ENCODE measurements around the gene CDPF1. TPM values are rescaled to one million over a fixed set of nuclear protein-coding genes. Genes with fewer than 3 reads are reported as not detected.
A peak's percentile ranks its signal among the peaks of the same experiment; 100 is the strongest.
"Not testable (repeated sequence)": the region's sequence is repeated elsewhere in the genome, so short reads cannot be mapped to it uniquely, and the experiment has no call there.

The CDPF1 gene
- polyA plus RNA-seq, 3 donors, result 8.3 to 8.4 (median 8.3) TPM

- Histone ChIP-seq H3K36me3 (replicated peaks in 1 of 2; ENCODE audit: control insufficient read depth in 1 of 2, insufficient read depth in 2 of 2, low read length in 2 of 2) (peaks cover 17 to 29% of the 10 kb centered on the region in 2 donors), H3K27me3 (ENCODE audit: control insufficient read depth in 2 of 2, insufficient read depth in 2 of 2, low read length in 2 of 2) (no peaks in the 10 kb centered on the region), H3K4me2 (replicated peaks; ENCODE audit: extremely low read depth, low read length, poor library complexity, severe bottlenecking) (no peak overlapping the region), H3K4me1 (ENCODE audit: control insufficient read depth in 1 of 2, insufficient read depth in 2 of 2, low read length in 2 of 2) (peaks cover 10 to 23% of the 10 kb centered on the region in 2 donors), H2AFZ (ENCODE audit: insufficient read depth, low read depth, low read length, poor library complexity, severe bottlenecking) (no peak overlapping the region), H3K79me2 (ENCODE audit: insufficient read depth, low read length) (peaks cover 12% of the 10 kb centered on the region), H4K20me1 (ENCODE audit: insufficient read depth, low read length) (no peaks in the 10 kb centered on the region), H3K9ac (ENCODE audit: insufficient read depth, low read length, poor library complexity, severe bottlenecking) (no peak overlapping the region), H3K4me3 (replicated peaks in 1 of 3; ENCODE audit: low read depth in 2 of 3, low read length in 3 of 3) (no peak overlapping the region), H3K9me3 (replicated peaks in 1 of 2; ENCODE audit: control insufficient read depth in 1 of 2, insufficient read depth in 1 of 2, low read length in 2 of 2) (no peaks in the 10 kb centered on the region), H3K27ac (ENCODE audit: low read depth in 1 of 2, low read length in 2 of 2) (no peak overlapping the region)
- Mint-ChIP-seq H3K27me3 (ENCODE audit: low read depth in 3 of 3) (peaks cover 0 to 8% (median 8%) of the 10 kb centered on the region in 3 donors), H3K9me3 (peaks cover 5 to 11% (median 6%) of the 10 kb centered on the region in 7 donors), H3K27ac (no peak overlapping the region), H3K4me3 (peak overlapping the region in 1 of 2 donors; percentile 7), H3K4me1 (peaks cover 18% of the 10 kb centered on the region), H3K36me3 (peaks cover 32 to 44% of the 10 kb centered on the region in 2 donors)
- no peak for TF ChIP-seq CTCF (IDR thresholded peaks at IDR 0.05)
- no peak for DNase-seq
- 95% methylated on average over 11 of the region's 11 CpGs for WGBS (ENCODE audit: insufficient coverage)
- intact Hi-C loops (cut with micrococcal nuclease), result no loop called here
These were observed 19.5 kb upstream of the CDPF1 start for GRCh38 chr22:46269564-46269963.

- TF ChIP-seq CTCF (IDR thresholded peaks at IDR 0.05), result no peak
- Mint-ChIP-seq H3K27ac (peak within 1 kb of the TSS in 4 of 7 donors; percentile 41 to 76 (median 72)), H3K36me3 (peaks cover 28 to 32% of the 10 kb centered on the region in 2 donors), H3K4me3 (peak within 1 kb of the TSS; percentile 92 to 93), H3K4me1 (peaks cover 22% of the 10 kb centered on the region), H3K9me3 (peaks cover 10 to 24% (median 15%) of the 10 kb centered on the region in 7 donors), H3K27me3 (ENCODE audit: low read depth in 3 of 3) (peaks cover 14 to 21% (median 17%) of the 10 kb centered on the region in 3 donors)
- H2AFZ ChIP-seq (ENCODE audit: insufficient read depth, low read depth, low read length, poor library complexity, severe bottlenecking), result peak within 1 kb of the TSS; percentile 96
- no peaks in the 10 kb centered on the region for H4K20me1 ChIP-seq (ENCODE audit: insufficient read depth, low read length)
- WGBS (ENCODE audit: insufficient coverage), result under 1% methylated on average over 74 of the region's 74 CpGs
- intact Hi-C loops (cut with micrococcal nuclease), result no loop called here
- peaks cover 0 to 8% of the 10 kb centered on the region in 2 donors for H3K27me3 ChIP-seq (ENCODE audit: control insufficient read depth in 2 of 2, insufficient read depth in 2 of 2, low read length in 2 of 2)
- peaks cover 12% of the 10 kb centered on the region for H3K79me2 ChIP-seq (ENCODE audit: insufficient read depth, low read length)
- peak within 1 kb of the TSS in 1 of 2 donors; percentile 73 for H3K27ac ChIP-seq (ENCODE audit: low read depth in 1 of 2, low read length in 2 of 2)
- H3K4me2 ChIP-seq (replicated peaks; ENCODE audit: extremely low read depth, low read length, poor library complexity, severe bottlenecking), result peak within 1 kb of the TSS; percentile 86
- peak within 1 kb of the TSS; percentile 68 to 89 (median 74) for H3K4me3 ChIP-seq (replicated peaks in 1 of 3; ENCODE audit: low read depth in 2 of 3, low read length in 3 of 3)
- peaks cover 0 to 5% of the 10 kb centered on the region in 2 donors for H3K9me3 ChIP-seq (replicated peaks in 1 of 2; ENCODE audit: control insufficient read depth in 1 of 2, insufficient read depth in 1 of 2, low read length in 2 of 2)
- H3K36me3 ChIP-seq (replicated peaks in 1 of 2; ENCODE audit: control insufficient read depth in 1 of 2, insufficient read depth in 2 of 2, low read length in 2 of 2), result peaks cover 5 to 11% of the 10 kb centered on the region in 2 donors
- DNase-seq, result peak; percentile 53 to 61 (median 58)
- H3K9ac ChIP-seq (ENCODE audit: insufficient read depth, low read length, poor library complexity, severe bottlenecking), result peak within 1 kb of the TSS; percentile 82
- peaks cover 14 to 29% of the 10 kb centered on the region in 2 donors for H3K4me1 ChIP-seq (ENCODE audit: control insufficient read depth in 1 of 2, insufficient read depth in 2 of 2, low read length in 2 of 2)
These were observed 17.6 kb upstream of the CDPF1 start, which contains the start of gene TTC38 for GRCh38 chr22:46267431-46268279. TTC38 (plus strand) TSS chr22:46268008; CDS start chr22:46268040, 32 bp downstream.

- peaks cover 14 to 29% of the 10 kb centered on the region in 2 donors for H3K4me1 ChIP-seq (ENCODE audit: control insufficient read depth in 1 of 2, insufficient read depth in 2 of 2, low read length in 2 of 2)
- WGBS (ENCODE audit: insufficient coverage), result 97% methylated on average over 3 of the region's 4 CpGs
These were observed 15.5 kb upstream of the CDPF1 start for GRCh38 chr22:46265627-46266026.

More at GRCh38 chr22:46265627-46266026, 15.5 kb upstream of the CDPF1 start:
- H3K4me1 Mint-ChIP-seq, result peaks cover 22% of the 10 kb centered on the region
- H4K20me1 ChIP-seq (ENCODE audit: insufficient read depth, low read length); DNase-seq; H3K36me3 ChIP-seq (replicated peaks in 1 of 2; ENCODE audit: control insufficient read depth in 1 of 2, insufficient read depth in 2 of 2, low read length in 2 of 2); H3K27ac Mint-ChIP-seq; intact Hi-C loops (cut with micrococcal nuclease); H2AFZ ChIP-seq (ENCODE audit: insufficient read depth, low read depth, low read length, poor library complexity, severe bottlenecking); H3K9ac ChIP-seq (ENCODE audit: insufficient read depth, low read length, poor library complexity, severe bottlenecking); H3K4me2 ChIP-seq (replicated peaks; ENCODE audit: extremely low read depth, low read length, poor library complexity, severe bottlenecking); H3K4me3 ChIP-seq (replicated peaks in 1 of 3; ENCODE audit: low read depth in 2 of 3, low read length in 3 of 3); H3K27ac ChIP-seq (ENCODE audit: low read depth in 1 of 2, low read length in 2 of 2): not testable (repeated sequence)
- peak overlapping the region in 1 of 2 donors; percentile 36 for H3K4me3 Mint-ChIP-seq
- H3K36me3 Mint-ChIP-seq, result peaks cover 22 to 27% of the 10 kb centered on the region in 2 donors
- peaks cover 14 to 33% (median 23%) of the 10 kb centered on the region in 7 donors for H3K9me3 Mint-ChIP-seq
- peaks cover 12% of the 10 kb centered on the region for H3K79me2 ChIP-seq (ENCODE audit: insufficient read depth, low read length)
- H3K27me3 ChIP-seq (ENCODE audit: control insufficient read depth in 2 of 2, insufficient read depth in 2 of 2, low read length in 2 of 2), result peaks cover 2 to 27% of the 10 kb centered on the region in 2 donors
- peaks cover 28 to 37% (median 28%) of the 10 kb centered on the region in 3 donors for H3K27me3 Mint-ChIP-seq (ENCODE audit: low read depth in 3 of 3)
- H3K9me3 ChIP-seq (replicated peaks in 1 of 2; ENCODE audit: control insufficient read depth in 1 of 2, insufficient read depth in 1 of 2, low read length in 2 of 2), result peaks cover 4 to 11% of the 10 kb centered on the region in 2 donors

Measured in CD14-positive monocyte (primary cell).